HEK293 (cell line): ENCODE results near the gene GIT1.

Source experiments
- CTCF ChIA-PET: fragments of 350-600 bp; formaldehyde crosslinking; extraction: SDS; loops from one replicate; lab custom pipeline; 2021; ENCODE audit warnings: antibody characterized with exemption; lab: Yijun Ruan, JAX
- POLR2A ChIA-PET: fragments of 300-600 bp; formaldehyde crosslinking; extraction: SDS; loops from one replicate; lab custom pipeline; 2020; ENCODE audit warnings: antibody characterized with exemption, inconsistent platforms; lab: Yijun Ruan, JAX
- H3K27ac ChIP-seq: fragments of 200-500 bp; sonication (Bioruptor generic); 2 replicates; pipeline ENCODE4 v1.5.1; 2014; ENCODE audit warnings: low read depth, low read length, control low read depth, inconsistent platforms; ENCODE audit errors: extremely low read depth
- H3K36me3 ChIP-seq, 2 experiments: fragments of 200-500 bp in 1 of 2; sonication (Bioruptor generic) in 1 of 2; 1 replicate in 1 of 2; 2 replicates in 1 of 2; pipeline ENCODE4 v1.5.1; 2014 to 2017; ENCODE audit warnings: inconsistent platforms in 2 of 2, low read length in 2 of 2; ENCODE audit not compliant: control insufficient read depth in 2 of 2, insufficient read depth in 1 of 2
- H3K4me1 ChIP-seq: fragments of 200-500 bp; sonication (Bioruptor generic); 2 replicates; pipeline ENCODE4 v1.5.1; 2014; ENCODE audit warnings: mild to moderate bottlenecking, low read length, inconsistent platforms; ENCODE audit not compliant: control insufficient read depth, insufficient read depth
- H3K4me3 ChIP-seq: 2 replicates; pipeline ENCODE4 v1.5.1; 2011; ENCODE audit warnings: low read depth, mild to moderate bottlenecking, control low read depth, low read length, moderate library complexity
- H3K9me3 ChIP-seq: fragments of 200-500 bp; sonication (Bioruptor generic); 2 replicates; pipeline ENCODE4 v1.5.1; 2014; ENCODE audit warnings: low read depth, low read length, inconsistent platforms; ENCODE audit not compliant: control insufficient read depth, insufficient read depth
- BCL11B ChIP-seq: fragments of 450-650 bp; formaldehyde crosslinking; IDR thresholded peaks from 2 replicates; pipeline ENCODE4 v1.5.1; 2016; ENCODE audit warnings: low read depth, missing biosample characterization, missing genetic modification characterization
- GFI1B ChIP-seq: fragments of 450-650 bp; formaldehyde crosslinking; IDR thresholded peaks from 2 replicates; pipeline ENCODE4 v1.5.1; 2016; ENCODE audit warnings: missing biosample characterization, missing genetic modification characterization
- GLI4 ChIP-seq: fragments of 450-650 bp; formaldehyde crosslinking; IDR thresholded peaks from 2 replicates; pipeline ENCODE4 v1.5.1; 2016; ENCODE audit warnings: missing biosample characterization, missing genetic modification characterization
- GLIS1 ChIP-seq: fragments of 450-650 bp; formaldehyde crosslinking; IDR thresholded peaks from 2 replicates; pipeline ENCODE4 v1.5.1; 2016; ENCODE audit warnings: missing biosample characterization, missing genetic modification characterization
- GLIS2 ChIP-seq: fragments of 450-650 bp; formaldehyde crosslinking; IDR thresholded peaks from 2 replicates; pipeline ENCODE4 v1.5.1; 2016; ENCODE audit warnings: missing biosample characterization, missing genetic modification characterization
- IKZF3 ChIP-seq: fragments of 450-650 bp; IDR thresholded peaks from 2 replicates; pipeline ENCODE4 v1.5.0; 2018; ENCODE audit warnings: missing biosample characterization, mild to moderate bottlenecking, missing genetic modification characterization, moderate library complexity
- SP2 ChIP-seq: fragments of 450-650 bp; formaldehyde crosslinking; IDR thresholded peaks from 2 replicates; pipeline ENCODE4 v1.5.1; 2016; ENCODE audit warnings: missing biosample characterization, missing genetic modification characterization
- ZEB2 ChIP-seq: fragments of 450-650 bp; formaldehyde crosslinking; IDR thresholded peaks from 2 replicates; pipeline ENCODE4 v1.5.1; 2016; ENCODE audit warnings: missing biosample characterization, missing genetic modification characterization
- ZIC2 ChIP-seq: fragments of 450-650 bp; formaldehyde crosslinking; IDR thresholded peaks from 2 replicates; pipeline ENCODE4 v1.5.1; 2016; ENCODE audit warnings: missing biosample characterization, missing genetic modification characterization
- ZNF335 ChIP-seq: fragments of 450-650 bp; formaldehyde crosslinking; conservative IDR thresholded peaks from 2 replicates; pipeline ENCODE4 v1.5.1; 2016; ENCODE audit warnings: missing biosample characterization, missing genetic modification characterization
- ZNF341 ChIP-seq: fragments of 450-650 bp; formaldehyde crosslinking; IDR thresholded peaks from 2 replicates; pipeline ENCODE4; 2016; ENCODE audit warnings: low read depth, missing biosample characterization, missing genetic modification characterization
- ZNF394 ChIP-seq: fragments of 450-650 bp; formaldehyde crosslinking; IDR thresholded peaks from 2 replicates; pipeline ENCODE4 v1.5.1; 2016; ENCODE audit warnings: missing biosample characterization, missing genetic modification characterization, mild to moderate bottlenecking, moderate library complexity, borderline replicate concordance
- ZNF610 ChIP-seq: fragments of 450-650 bp; formaldehyde crosslinking; IDR thresholded peaks from 2 replicates; pipeline ENCODE4 v1.5.1; 2016; ENCODE audit warnings: missing biosample characterization, missing genetic modification characterization, borderline replicate concordance
- ZNF626 ChIP-seq: fragments of 450-650 bp; sonication (Bioruptor Pico); formaldehyde crosslinking; IDR thresholded peaks from 2 replicates; pipeline ENCODE4 v1.5.1; 2018; ENCODE audit warnings: missing biosample characterization, missing genetic modification characterization, inconsistent platforms
- ZNF791 ChIP-seq: fragments of 450-650 bp; formaldehyde crosslinking; IDR thresholded peaks from 2 replicates; pipeline ENCODE4 v1.5.1; 2016; ENCODE audit warnings: missing biosample characterization, missing genetic modification characterization
- TF ChIP-seq, protein P1 (sequence below): fragments of 450-650 bp; formaldehyde crosslinking; IDR thresholded peaks from 2 replicates; pipeline ENCODE4 v1.5.1; 2016; ENCODE audit warnings: missing biosample characterization, missing genetic modification characterization
- TF ChIP-seq, protein P2 (sequence below): fragments of 450-650 bp; formaldehyde crosslinking; IDR thresholded peaks from 2 replicates; pipeline ENCODE4 v1.5.1; 2016; ENCODE audit warnings: missing biosample characterization, missing genetic modification characterization
- TF ChIP-seq, protein P3 (sequence below): fragments of 450-650 bp; formaldehyde crosslinking; IDR thresholded peaks from 2 replicates; pipeline ENCODE4 v1.5.1; 2017; ENCODE audit warnings: missing biosample characterization, missing genetic modification characterization
- TF ChIP-seq, protein P4 (sequence below): fragments of 450-650 bp; formaldehyde crosslinking; conservative IDR thresholded peaks from 2 replicates; pipeline ENCODE4 v1.5.1; 2016; ENCODE audit warnings: low read depth, missing biosample characterization, missing genetic modification characterization
- TF ChIP-seq, protein P5 (sequence below): fragments of 450-650 bp; formaldehyde crosslinking; IDR thresholded peaks from 2 replicates; pipeline ENCODE4 v1.5.1; 2016; ENCODE audit warnings: missing biosample characterization, missing genetic modification characterization
- TF ChIP-seq, protein P6 (sequence below): fragments of 450-650 bp; formaldehyde crosslinking; IDR thresholded peaks from 2 replicates; pipeline ENCODE4 v1.5.1; 2017; ENCODE audit warnings: missing biosample characterization, mild to moderate bottlenecking, missing genetic modification characterization, moderate library complexity

GIT1 gene

DNA sequence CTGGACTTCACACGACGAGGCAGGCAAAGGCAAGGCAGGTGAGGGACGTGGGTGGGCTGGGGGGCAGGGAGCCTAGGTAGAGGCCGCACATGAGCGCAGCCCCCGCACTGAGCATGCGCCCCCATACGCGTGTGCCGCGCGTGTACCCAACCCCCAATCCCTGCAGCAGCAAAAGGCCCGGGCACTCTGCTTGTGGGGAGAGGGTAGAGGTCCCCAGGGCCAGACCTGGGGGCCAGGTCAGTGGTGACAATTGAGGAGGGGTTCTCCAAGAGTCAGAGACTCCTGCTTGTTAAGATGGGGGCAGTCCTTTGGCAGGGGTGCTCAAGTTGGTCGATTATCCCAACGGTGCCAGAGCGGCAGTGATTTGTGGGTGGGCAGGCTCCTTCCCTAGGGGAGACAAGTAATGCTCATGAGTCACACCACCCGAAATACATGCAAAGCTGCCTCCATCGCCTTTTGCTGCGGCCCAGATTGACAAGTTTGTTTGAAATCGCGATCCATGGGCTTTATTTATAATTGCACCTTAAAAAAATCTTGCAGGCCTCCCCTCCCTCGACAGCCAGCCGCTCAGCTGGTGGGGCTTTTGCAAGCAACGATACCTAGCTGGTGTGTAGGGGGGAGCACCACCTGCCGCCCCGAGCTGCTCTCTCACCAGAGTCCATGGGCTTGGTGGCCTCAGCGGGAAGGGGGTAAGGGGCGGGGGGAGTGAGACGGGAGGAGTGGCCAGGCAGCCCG lies 1.1 kb upstream of the GIT1 start (continued):
- TF ChIP-seq IKZF3 (tag by site-specific recombination) (0 out of 2 replicates have a peak, but pooled peaks have one; percentile 28), ZNF791 (no peak), SP2 (tag by site-specific recombination) (peak; percentile 21; the same call in 1 of the 2 replicates), ZNF610 (tag by site-specific recombination) (no peak)
- TF ChIP-seq, protein P1, sequence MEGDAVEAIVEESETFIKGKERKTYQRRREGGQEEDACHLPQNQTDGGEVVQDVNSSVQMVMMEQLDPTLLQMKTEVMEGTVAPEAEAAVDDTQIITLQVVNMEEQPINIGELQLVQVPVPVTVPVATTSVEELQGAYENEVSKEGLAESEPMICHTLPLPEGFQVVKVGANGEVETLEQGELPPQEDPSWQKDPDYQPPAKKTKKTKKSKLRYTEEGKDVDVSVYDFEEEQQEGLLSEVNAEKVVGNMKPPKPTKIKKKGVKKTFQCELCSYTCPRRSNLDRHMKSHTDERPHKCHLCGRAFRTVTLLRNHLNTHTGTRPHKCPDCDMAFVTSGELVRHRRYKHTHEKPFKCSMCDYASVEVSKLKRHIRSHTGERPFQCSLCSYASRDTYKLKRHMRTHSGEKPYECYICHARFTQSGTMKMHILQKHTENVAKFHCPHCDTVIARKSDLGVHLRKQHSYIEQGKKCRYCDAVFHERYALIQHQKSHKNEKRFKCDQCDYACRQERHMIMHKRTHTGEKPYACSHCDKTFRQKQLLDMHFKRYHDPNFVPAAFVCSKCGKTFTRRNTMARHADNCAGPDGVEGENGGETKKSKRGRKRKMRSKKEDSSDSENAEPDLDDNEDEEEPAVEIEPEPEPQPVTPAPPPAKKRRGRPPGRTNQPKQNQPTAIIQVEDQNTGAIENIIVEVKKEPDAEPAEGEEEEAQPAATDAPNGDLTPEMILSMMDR (tag by site-specific recombination) = no peak
- TF ChIP-seq, protein P2, sequence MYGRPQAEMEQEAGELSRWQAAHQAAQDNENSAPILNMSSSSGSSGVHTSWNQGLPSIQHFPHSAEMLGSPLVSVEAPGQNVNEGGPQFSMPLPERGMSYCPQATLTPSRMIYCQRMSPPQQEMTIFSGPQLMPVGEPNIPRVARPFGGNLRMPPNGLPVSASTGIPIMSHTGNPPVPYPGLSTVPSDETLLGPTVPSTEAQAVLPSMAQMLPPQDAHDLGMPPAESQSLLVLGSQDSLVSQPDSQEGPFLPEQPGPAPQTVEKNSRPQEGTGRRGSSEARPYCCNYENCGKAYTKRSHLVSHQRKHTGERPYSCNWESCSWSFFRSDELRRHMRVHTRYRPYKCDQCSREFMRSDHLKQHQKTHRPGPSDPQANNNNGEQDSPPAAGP (tag by site-specific recombination) = no peak; the same call in 1 of the 2 replicates
- TF ChIP-seq, protein P3, sequence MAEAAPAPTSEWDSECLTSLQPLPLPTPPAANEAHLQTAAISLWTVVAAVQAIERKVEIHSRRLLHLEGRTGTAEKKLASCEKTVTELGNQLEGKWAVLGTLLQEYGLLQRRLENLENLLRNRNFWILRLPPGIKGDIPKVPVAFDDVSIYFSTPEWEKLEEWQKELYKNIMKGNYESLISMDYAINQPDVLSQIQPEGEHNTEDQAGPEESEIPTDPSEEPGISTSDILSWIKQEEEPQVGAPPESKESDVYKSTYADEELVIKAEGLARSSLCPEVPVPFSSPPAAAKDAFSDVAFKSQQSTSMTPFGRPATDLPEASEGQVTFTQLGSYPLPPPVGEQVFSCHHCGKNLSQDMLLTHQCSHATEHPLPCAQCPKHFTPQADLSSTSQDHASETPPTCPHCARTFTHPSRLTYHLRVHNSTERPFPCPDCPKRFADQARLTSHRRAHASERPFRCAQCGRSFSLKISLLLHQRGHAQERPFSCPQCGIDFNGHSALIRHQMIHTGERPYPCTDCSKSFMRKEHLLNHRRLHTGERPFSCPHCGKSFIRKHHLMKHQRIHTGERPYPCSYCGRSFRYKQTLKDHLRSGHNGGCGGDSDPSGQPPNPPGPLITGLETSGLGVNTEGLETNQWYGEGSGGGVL (tag by site-specific recombination) = peak; percentile 44; the same call in 1 of the 2 replicates

DNA sequence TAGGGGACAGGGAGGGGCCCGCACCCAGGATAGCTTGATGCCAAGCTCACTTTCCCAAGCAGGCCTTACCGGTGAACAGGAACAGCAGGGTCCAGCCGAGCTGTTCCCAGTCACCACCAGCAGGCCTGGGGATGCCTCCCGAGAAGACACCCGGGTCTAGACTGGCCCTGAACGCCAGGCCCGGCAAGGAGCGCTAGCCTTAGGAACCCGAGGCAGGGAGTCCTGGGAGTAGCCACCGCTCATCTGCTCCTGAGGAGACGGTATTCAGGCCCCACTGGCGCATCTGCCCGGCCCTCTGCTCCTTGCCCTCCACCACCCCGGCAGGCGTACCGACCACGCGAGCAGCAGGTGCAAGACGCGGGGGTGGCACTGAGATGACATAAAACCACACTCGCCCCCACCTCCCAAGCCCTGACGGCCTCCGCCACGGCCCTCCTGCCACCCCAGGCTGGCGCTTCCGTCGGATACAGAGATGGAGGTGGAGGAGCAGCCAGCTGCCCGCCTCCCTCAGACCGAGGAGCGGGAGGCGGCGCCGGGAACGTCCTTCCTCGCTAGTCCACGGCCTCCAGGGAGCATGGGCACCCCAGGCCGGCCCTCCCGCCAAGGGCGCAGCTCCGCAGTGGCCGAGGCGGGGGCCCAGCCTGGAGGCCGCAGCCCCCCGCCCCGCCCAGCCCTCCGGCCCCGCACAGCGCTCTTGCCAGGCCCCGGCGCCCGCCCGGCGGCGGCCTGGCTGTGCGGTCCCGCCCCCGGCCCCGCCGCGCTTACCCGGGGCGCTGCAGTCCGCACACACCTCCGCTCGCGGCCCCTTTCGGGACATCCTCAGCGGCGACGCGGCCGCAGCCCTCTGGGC lies 661 bp downstream of the GIT1 start:
- peaks cover 23% of the 10 kb centered on the region for H3K4me1 ChIP-seq
- ChIA-PET CTCF (interaction anchor here (0.6 to 1.8 kb wide), 6 partner anchors 8 to 439 kb away, joined by 3 to 7 read pairs (median 4); partner anchors contain the start of gene CORO6), POLR2A (interaction anchor here (0.7 to 1.8 kb wide), 6 partner anchors 12 to 295 kb away, joined by 3 to 8 read pairs (median 4); partner anchors contain the start of genes NUFIP2 and TP53I13)
- peaks cover 0 to 16% of the 10 kb centered on the region in 2 experiments; a peak in 1 of 3 replicates for H3K36me3 ChIP-seq
- peak overlapping the region; percentile 55 for H3K27ac ChIP-seq
- H3K4me3 ChIP-seq = peak overlapping the region; percentile 86
- H3K9me3 ChIP-seq = no peaks in the 10 kb centered on the region
- TF ChIP-seq BCL11B (tag by site-specific recombination) (no peak), GLI4 (tag by site-specific recombination) (peak; percentile 49; the same call in 1 of the 2 replicates), ZNF341 (tag by site-specific recombination) (peak; percentile 89), GLIS2 (tag by site-specific recombination) (peak; percentile 92), SP2 (tag by site-specific recombination) (peak; percentile 74), ZEB2 (tag by site-specific recombination) (peak; percentile 68; the same call in 1 of the 2 replicates), GLIS1 (peak; percentile 94), ZNF394 (peak; percentile 78; the same call in 1 of the 2 replicates), ZIC2 (peak; percentile 73), ZNF626 (no peak), GFI1B (tag by site-specific recombination) (no peak), ZNF335 (peak; percentile 73; the same call in 1 of the 2 replicates)
- TF ChIP-seq, protein P4, sequence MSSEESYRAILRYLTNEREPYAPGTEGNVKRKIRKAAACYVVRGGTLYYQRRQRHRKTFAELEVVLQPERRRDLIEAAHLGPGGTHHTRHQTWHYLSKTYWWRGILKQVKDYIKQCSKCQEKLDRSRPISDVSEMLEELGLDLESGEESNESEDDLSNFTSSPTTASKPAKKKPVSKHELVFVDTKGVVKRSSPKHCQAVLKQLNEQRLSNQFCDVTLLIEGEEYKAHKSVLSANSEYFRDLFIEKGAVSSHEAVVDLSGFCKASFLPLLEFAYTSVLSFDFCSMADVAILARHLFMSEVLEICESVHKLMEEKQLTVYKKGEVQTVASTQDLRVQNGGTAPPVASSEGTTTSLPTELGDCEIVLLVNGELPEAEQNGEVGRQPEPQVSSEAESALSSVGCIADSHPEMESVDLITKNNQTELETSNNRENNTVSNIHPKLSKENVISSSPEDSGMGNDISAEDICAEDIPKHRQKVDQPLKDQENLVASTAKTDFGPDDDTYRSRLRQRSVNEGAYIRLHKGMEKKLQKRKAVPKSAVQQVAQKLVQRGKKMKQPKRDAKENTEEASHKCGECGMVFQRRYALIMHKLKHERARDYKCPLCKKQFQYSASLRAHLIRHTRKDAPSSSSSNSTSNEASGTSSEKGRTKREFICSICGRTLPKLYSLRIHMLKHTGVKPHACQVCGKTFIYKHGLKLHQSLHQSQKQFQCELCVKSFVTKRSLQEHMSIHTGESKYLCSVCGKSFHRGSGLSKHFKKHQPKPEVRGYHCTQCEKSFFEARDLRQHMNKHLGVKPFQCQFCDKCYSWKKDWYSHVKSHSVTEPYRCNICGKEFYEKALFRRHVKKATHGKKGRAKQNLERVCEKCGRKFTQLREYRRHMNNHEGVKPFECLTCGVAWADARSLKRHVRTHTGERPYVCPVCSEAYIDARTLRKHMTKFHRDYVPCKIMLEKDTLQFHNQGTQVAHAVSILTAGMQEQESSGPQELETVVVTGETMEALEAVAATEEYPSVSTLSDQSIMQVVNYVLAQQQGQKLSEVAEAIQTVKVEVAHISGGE = peak; percentile 32; the same call in 1 of the 2 replicates
- TF ChIP-seq, protein P5, sequence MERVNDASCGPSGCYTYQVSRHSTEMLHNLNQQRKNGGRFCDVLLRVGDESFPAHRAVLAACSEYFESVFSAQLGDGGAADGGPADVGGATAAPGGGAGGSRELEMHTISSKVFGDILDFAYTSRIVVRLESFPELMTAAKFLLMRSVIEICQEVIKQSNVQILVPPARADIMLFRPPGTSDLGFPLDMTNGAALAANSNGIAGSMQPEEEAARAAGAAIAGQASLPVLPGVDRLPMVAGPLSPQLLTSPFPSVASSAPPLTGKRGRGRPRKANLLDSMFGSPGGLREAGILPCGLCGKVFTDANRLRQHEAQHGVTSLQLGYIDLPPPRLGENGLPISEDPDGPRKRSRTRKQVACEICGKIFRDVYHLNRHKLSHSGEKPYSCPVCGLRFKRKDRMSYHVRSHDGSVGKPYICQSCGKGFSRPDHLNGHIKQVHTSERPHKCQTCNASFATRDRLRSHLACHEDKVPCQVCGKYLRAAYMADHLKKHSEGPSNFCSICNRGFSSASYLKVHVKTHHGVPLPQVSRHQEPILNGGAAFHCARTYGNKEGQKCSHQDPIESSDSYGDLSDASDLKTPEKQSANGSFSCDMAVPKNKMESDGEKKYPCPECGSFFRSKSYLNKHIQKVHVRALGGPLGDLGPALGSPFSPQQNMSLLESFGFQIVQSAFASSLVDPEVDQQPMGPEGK (tag by site-specific recombination) = peak; percentile 89
- TF ChIP-seq, protein P6, sequence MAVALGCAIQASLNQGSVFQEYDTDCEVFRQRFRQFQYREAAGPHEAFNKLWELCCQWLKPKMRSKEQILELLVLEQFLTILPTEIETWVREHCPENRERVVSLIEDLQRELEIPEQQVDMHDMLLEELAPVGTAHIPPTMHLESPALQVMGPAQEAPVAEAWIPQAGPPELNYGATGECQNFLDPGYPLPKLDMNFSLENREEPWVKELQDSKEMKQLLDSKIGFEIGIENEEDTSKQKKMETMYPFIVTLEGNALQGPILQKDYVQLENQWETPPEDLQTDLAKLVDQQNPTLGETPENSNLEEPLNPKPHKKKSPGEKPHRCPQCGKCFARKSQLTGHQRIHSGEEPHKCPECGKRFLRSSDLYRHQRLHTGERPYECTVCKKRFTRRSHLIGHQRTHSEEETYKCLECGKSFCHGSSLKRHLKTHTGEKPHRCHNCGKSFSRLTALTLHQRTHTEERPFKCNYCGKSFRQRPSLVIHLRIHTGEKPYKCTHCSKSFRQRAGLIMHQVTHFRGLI (tag by site-specific recombination) = no peak
